ENCODE measurements around the gene HNRNPK. TPM values are rescaled to one million over a fixed set of nuclear protein-coding genes. Genes with fewer than 3 reads are reported as not detected.

The HNRNPK gene
- 807 TPM for total RNA-seq

DNA sequence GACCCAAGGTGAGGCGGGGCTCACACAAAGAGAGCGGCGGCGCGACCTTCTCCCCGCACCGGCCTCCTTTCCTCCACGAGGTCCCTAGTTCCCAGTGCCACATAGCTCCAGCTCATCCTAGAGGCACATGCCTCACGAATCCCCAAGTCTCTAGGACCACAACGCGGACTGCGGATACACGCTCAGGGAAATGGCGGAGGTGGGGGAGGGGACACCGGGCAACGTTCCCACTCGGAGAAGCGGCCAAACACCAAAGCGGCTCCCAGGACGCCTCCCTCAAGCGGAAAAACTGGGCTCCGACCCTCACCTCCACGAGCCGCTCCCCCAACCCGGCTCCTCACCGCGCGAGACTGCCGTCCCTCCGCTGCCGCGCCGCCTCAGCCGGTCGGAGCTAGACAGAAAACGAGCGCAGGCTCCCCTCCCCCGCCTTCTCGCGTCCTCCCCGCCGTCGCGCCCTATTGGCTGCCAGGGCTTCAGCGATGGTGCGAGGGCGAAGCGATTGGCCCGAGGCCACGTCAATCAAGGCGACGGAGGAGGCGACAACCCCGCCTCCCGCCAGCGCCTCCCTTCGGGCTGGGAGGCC lies at the start of gene HNRNPK:
TSS of gene HNRNPK (minus strand) at position 404 of the 583 bp plus-strand sequence. CDS start 1,963 bp downstream, outside the sequence.
- FAIRE-seq = no peak
- DNase-seq (ENCODE audit: low spot score in 2 of 2) = peak; percentile 93 to 95

DNA sequence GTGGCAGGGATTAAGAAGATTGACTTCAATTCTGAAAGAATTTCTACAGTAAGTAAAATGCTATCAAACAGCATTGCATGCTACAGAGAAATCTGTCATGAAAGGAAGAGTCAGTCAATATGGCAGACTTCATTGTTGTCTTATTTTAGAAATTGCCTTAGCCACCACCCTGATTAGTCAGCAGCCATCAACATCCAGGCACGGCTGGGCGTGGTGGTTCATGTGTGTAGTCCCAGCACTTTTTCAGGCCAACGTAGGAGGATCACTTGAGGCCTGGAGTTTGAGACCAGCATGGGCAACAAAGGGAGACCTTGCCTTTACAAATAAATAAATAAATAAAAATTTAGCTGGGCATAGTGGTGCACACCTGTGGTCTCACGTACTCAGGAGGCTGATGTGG lies 47.2 kb upstream of the HNRNPK start:
- DNase-seq (ENCODE audit: low spot score in 2 of 2) (no peak), FAIRE-seq (no peak)

DNA sequence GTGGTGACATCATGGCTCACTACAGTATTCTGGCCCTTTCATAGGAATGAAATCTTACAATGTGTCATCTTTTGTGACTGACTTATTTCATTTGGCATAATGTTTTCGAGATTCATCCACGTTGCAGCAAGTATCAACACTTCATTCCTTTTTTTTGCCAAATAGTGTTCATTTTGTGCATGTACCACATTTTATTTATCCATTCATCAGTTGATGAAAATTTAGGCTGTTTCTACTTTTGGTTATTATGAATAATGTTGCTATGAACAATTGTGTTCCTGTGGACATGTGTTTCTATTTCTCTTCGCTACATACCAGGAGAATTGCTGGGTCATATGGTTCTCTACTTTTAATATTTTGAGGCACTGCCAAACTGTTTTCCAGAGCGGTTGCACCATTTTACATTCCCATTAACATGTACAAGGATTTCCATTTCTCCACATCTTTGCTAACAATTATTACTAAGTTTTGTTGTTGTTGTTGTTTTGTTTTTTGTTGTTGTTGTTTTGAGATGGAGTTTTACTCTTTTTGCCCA lies 44.1 kb upstream of the HNRNPK start:
- FAIRE-seq (no peak), DNase-seq (ENCODE audit: low spot score in 2 of 2) (no peak)

DNA sequence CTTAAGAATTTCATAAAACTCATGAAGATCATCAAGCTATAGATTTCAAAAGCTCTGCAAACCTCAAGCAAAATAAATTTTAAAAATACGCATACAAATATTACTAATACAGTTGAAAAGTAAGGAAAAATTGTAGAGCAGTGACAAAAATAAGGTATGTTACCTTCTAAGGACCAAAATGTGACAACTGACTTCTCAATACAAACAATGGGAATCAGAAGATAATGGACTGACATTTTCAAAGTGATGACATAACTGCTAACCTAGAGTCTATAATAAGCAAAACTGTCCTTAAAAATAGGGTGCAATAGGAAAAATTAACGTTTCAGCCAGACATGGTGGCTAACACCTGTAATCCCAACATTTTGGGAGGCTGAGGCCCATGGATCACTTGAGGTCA lies 27.6 kb upstream of the HNRNPK start:
- FAIRE-seq (no peak), DNase-seq (ENCODE audit: low spot score in 2 of 2) (no peak)

DNA sequence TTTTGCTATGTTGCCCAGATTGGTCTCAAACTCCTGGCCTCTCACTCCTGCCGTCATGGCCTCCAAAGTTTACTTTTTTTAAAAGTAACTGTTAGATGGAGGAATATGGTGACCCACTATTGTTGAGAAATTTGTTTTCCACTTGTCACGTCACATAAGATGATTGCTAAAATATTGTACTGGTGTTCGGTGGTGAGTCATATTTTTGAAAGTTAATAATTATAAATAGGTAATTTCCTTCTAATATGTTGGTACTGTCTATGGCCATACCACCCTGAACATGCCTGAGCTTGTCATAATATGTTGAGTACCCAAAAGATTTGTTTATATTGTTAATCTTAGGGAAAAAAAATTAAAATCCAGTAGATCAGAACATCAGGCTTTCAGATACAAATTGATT lies 23.2 kb upstream of the HNRNPK start:
- no peak for FAIRE-seq
- no peak for DNase-seq (ENCODE audit: low spot score in 2 of 2)

DNA sequence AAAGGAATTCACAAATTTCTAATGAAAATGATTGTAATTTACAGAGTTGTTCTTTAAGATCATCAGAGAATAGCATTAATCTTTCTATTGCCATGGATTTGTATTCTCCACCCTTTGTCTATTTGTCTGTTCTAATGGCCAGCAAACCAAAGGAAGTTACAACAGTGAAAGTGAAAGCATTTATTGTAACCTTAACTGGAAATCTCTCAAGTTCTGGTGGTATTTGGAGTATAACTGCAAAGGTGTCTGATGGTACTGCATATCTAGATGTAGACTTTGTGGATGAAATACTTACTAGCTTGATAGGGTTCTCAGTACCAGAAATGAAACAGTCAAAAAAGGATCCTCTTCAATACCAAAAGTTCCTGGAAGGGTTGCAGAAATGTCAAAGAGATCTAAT lies 22.3 kb upstream of the HNRNPK start:
- no peak for DNase-seq (ENCODE audit: low spot score in 2 of 2)
- no peak for FAIRE-seq

DNA sequence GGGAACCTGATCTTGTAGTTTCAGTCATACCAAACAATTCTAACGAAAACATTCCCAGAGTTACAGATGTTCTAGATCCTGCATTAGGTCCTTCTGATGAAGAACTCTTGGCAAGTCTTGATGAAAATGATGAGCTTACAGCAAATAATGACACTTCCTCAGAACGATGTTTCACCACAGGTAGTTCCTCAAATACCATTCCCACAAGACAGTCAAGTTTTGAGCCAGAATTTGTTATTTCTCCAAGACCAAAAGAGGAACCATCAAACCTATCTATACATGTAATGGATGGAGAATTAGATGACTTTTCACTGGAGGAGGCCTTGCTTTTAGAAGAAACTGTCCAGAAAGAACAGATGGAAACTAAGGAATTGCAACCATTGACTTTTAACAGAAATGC lies 21.6 kb upstream of the HNRNPK start:
- FAIRE-seq = no peak
- DNase-seq (ENCODE audit: low spot score in 2 of 2) = no peak

DNA sequence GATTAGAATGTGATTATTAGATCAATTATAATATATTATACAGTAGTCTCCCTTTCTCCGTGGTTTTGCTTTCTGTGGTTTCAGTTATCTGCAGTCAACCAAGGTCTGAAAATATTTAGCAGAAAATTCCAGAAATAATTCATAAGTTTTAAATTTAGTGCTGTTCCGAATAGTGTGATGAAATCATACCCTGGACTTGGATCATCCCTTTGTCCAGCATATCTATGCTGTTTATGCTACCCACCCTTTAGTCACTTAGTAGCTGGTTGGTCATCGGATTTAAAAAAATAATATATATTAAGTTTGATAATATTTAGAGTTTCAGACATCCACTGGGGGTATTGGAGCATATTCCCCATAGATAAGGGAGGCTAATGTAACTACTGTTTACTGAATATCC lies 20.2 kb upstream of the HNRNPK start:
- no peak for DNase-seq (ENCODE audit: low spot score in 2 of 2)
- FAIRE-seq = no peak

DNA sequence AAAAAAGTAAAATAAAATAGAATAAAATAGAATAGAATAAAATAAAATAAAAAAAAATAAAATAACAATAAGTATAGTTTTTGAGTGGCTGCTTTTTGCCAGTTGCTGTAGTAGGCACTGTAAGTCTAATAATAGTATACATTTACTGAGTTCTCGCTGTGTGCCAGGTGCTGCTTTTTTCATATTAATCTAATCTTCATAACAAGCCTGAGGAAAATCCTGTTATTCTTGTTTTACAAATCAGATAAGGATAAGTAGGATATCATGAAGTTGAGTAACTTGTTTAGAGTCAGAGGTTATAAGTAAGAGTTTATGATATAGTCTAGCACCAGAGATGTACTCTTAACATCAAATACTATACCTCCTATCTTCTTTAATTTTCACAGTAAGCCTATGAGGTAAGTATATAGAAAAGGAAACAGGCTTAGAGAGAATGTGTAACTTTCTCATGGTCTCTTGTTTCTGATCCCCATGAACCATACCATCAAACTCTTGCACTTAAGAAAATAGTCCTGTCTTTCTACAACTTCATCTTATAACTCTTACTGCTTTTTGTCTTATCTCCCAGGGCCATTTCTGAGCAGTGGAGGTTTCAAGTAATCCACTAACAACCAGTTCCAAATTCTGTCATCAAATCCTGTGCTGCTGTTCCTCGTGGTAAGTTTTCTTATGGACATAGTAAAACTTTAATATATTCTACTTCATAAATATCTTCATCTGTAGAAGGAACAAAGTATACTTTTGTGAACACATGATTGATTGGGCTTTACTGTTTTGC lies 19.3 kb upstream of the HNRNPK start:
- no peak for FAIRE-seq
- DNase-seq (ENCODE audit: low spot score in 2 of 2) = no peak

DNA sequence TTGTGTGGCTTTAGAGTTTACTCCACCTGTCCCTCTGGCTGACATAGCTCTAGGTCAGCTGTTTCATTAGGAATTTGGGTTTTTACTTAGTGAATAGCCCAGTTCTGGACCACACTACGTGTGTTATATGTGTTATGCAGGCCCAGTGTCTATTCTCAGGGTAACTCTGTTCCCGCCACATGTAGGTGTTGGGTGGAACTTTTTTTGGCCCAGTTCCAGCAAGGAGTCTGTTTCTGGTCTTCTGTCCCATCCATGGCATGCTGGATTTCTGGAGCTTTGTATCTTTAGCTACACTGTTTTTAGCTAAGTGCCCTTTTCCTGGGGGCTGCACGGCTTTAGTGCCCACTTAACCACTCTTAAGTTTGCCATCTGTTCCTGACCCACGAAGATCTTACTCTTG lies 16.1 kb upstream of the HNRNPK start:
- FAIRE-seq = no peak

DNA sequence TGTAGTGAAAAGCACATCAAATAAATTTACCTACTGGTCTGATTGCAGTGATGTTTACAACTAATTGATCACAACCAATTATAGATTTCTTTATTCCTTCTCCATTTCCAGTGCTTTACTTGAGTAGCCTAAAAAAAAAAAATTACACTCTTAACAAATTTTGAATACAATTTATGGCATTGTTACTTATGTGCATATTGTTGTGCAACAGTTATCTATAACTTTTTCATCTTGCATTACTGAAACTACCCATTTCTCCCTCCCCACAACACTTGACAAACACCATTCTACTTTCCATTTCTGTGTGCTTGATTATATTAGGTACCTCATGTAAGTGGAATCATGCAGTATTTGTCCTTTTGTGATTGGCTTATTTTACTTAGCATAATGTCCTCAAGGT lies 12.9 kb upstream of the HNRNPK start:
- FAIRE-seq = no peak
- no peak for DNase-seq (ENCODE audit: low spot score in 2 of 2)

More for the DNA sequence above, 16.1 kb upstream of the HNRNPK start:
- DNase-seq (ENCODE audit: low spot score in 2 of 2) = no peak

DNA sequence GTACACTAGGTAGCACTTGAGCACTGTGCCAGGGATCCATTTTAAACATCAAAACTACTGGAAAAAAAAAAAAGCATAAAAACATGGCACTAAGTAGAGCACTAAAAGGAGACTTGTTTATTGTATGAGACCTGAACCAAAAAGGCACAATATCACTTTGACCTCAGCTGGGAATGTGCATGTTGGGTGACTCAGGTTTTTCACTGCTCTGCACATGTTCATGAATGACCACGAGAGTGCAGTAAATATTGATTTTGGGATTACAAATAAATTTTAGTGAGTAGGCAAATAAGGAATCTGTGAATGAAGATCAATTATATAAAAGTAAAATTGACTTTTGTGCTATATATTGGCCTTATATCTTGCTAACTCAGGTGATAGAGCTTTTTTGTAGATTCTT lies 12.4 kb upstream of the HNRNPK start:
- FAIRE-seq (no peak), DNase-seq (ENCODE audit: low spot score in 2 of 2) (no peak)

DNA sequence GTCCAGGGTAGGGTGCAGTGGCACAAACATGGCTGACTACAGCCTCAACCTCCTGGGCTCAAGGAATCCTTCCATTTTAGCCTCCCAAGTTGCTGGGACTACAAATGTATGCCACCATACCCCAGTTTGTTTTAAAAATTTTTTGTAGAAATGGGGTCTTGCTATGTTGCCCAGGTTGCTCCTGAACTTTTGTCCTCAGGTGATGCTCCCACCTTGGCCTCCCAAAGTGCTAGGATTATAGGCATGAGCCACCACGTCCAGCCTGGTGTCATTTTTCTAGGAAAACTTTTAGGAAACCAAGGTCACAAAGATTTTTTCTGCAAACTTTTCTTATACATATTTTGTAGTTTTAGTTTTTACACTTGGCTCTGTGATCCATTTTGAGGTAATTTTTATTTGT lies 11.3 kb upstream of the HNRNPK start:
- DNase-seq (ENCODE audit: low spot score in 2 of 2) = no peak
- FAIRE-seq = no peak

DNA sequence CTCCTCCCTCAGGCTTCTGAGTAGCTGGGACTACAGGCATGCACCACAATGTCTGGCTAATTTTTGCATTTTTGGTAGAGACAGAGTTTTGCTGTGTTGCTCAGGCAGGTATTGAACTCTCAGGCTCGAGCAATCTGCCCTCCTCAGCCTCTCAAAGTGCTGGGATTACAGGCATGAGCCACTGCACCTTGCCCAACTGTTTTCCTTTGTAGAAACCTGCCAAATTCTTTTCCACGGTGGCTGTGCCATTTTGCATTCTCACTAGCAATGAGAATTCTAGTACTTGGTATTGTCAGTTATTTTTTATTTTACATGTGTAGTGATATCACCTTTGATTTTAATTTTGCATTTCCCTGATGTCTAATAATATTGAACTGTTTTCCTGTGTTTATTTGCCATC lies 8.4 kb upstream of the HNRNPK start:
- DNase-seq (ENCODE audit: low spot score in 2 of 2) (no peak), FAIRE-seq (no peak)

DNA sequence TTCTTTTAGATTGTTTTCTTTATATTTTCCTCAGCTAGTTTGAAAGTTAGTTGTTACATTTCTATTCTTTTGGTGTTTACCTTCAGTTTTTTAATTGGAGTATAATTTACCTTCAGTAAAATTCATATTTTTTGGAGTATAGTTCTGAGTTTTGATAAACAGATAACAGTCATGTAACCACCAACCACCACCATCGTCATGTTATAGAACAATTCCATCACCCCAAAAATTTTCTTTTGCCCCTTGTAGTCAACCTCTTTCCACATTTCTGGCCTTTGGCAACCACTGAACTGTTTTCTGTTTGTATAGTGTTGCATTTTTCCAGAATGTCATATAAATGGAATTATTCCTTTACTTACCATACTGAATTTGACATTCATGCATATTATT lies 7.4 kb upstream of the HNRNPK start:
- no peak for FAIRE-seq
- no peak for DNase-seq (ENCODE audit: low spot score in 2 of 2)

DNA sequence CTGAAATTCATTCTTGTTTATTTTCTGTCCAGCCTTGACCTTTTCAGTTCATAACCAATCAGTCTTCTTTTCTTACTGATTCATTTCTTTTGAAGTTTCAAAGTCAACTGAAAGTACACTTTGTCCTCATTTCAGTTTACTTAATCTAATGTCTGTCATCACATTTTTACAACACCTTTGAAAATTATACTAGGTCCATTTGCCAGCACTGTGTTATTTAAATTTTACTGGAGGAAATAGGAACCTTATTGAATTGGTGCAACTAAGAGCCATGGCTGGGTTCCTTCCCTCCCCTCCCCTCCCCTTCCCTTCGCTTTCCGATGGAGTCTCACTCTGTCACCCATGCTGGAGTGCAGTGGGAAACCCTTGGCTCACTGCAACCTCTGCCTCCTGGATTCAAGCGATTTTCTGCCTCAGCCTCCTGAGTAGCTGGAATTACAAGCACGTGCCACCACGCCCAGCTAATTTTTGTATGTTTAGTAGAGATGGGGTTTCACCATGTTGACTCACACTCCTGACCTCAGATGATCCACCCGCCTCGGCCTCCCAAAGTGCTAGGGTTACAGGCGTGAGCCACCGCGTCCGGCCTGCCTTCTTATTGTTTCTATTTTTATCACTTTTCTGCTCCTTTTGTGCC lies 6.9 kb upstream of the HNRNPK start:
- FAIRE-seq (no peak), DNase-seq (ENCODE audit: low spot score in 2 of 2) (no peak)

DNA sequence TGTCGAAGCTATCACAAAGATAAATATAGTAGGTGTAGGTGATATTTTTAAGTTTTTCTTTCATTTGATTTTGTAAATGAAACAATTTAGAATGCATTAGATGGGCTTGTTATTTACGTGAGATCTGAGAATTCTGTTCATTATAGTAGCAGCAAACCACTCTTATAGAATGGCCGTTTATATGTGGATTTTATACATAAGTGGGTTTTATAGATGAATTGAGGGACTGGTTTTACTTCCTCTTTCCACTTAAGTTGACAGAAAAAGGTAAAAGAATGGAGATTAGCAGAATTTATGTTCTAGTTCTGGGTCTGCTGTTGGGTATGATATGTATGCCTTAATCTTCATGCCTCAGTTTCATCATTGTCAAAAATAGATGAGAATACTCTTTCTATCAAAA lies 6.2 kb upstream of the HNRNPK start:
- DNase-seq (ENCODE audit: low spot score in 2 of 2) (no peak), FAIRE-seq (no peak)

DNA sequence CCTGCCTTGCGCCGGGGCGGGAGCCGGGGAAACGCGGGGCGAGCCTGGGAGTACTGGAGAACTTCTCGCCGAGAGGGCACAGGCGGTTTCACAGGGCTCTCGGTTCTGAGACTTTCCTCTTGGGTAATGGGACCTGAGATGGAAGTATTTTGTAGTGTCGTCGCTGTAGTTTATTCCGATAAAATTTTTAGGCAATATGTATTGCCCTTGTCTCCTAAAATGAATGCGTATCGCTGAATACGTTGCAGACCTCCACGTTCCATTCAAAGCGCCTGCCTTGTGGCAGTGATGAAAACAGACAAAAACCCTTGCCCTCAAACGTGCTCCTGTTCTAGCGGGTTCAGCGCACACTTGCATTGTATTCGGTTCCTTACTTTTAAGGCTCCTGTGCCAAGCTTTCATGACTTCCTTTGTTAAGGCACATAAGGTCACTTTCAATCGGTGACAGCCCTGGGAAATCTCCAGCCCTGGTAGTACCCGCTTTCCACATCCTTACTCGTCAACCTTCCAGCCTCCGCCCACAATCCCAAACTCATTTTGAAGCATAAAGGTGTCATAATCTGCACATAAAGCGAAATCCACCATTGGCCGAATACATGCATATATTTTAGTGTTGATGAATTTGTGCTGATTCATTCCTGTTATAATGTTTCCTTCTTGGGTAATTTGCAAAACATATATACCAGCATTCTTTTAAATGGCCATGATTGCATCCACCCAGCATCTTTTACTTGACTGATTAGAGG lies 1.3 kb upstream of the HNRNPK start:
- FAIRE-seq (no peak), DNase-seq (ENCODE audit: low spot score in 2 of 2) (no peak)

DNA sequence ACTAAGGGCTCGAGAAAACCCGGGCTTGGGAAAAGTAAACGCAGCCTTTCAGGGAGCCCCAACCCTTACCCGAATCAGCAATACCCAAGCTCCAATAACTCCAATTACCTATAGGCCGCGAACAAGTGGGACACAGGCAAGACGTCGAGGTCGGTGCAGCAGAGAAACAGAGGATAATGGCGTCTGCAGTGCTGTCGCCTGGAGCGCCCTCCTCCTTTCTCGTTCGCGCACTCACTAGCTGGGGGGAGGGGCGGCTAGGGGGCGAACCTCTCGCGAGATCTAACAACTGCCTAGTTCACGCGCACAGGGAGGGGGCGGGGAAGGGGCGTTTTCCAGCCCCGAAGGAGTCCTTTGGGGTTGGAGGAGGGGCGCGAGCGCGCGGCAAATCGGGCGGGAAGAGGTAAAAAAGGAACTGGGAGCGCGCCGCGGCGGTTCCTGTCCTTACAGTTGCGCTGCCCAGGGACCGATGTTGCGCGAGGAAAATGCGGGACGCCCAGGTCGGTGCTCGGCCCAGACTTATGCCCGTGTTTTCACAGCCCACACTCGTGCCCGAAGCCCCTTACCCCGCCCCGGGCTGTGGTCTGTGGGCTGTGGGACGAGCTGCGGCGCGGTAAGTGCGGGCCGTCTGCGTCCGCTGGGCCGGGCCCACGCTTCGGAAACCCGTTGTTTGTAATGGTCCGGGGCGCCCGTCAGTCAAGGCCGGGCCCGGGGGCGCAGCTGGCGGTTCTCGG lies 545 bp upstream of the HNRNPK start, which contains the start of gene RMI1:
TSS of gene RMI1 (plus strand) at position 411 of the 731 bp plus-strand sequence. CDS start 20,182 bp downstream, outside the sequence.
- DNase-seq (ENCODE audit: low spot score in 2 of 2) (peak; percentile 90), FAIRE-seq (no peak)

All from frontal cortex (tissue), 4 donors.